ENCODE data around the gene APEX1.

- TF ChIP-seq EZH2 (optimal IDR thresholded peaks at IDR 0.05; ENCODE audit: low read depth, low read length) (no peak), CTCF (IDR thresholded peaks at IDR 0.05; ENCODE audit: low read length) (no peak), EZH2phosphoT487 (IDR thresholded peaks at IDR 0.05; ENCODE audit: low read length) (no peak)
Observed at GRCh38 chr14:20412411-20412810, 42.6 kb upstream of the APEX1 start.
